K562 (cell line): ENCODE results near the gene POMGNT2. TPM values are rescaled to one million over a fixed set of nuclear protein-coding genes. Genes with fewer than 3 reads are reported as not detected.

Source experiments
- ATAC-seq: fragments of 200-7000 bp; cut with Tn5 transposase; 3 replicates; pipeline ENCODE4 v1.9.1; 2020; ENCODE audit warnings: moderate library complexity
- BruUV-seq: library from RNA; stranded (reverse); fragments of 400-500 nt; replicated peaks from 2 replicates; lab custom pipeline; 2021; lab: Mats Ljungman, UMichigan
- CTCF ChIA-PET: fragments of 300-600 bp; formaldehyde crosslinking; extraction: SDS; loops from one replicate; lab custom pipeline; 2021; ENCODE audit warnings: low intra/inter-chr PET ratio; lab: Yijun Ruan, JAX
- POLR2A ChIA-PET: fragments of 300-600, 350-650 bp; sonication (Branson Sonifier 250); formaldehyde crosslinking; extraction: SDS; loops from one replicate; lab custom pipeline; 2021; ENCODE audit warnings: antibody characterized with exemption, inconsistent platforms; lab: Yijun Ruan, JAX
- DNase-seq, 4 experiments: peaks; one replicate each; pipeline versions ENCODE4 v3.0.0 to v3.0.0-alpha.2; 2011 to 2018; ENCODE audit warnings: low spot score in 3 of 4, mixed read lengths in 3 of 4; ENCODE audit errors: extremely low read depth in 1 of 4
- FAIRE-seq: peaks from 2 replicates; lab custom pipeline; 2011; peaks lifted over from hg19 to GRCh38; lab: Jason Lieb, UNC
- H2AFZ ChIP-seq: 2 replicates; pipeline ENCODE4 v1.6.0; 2011; ENCODE audit warnings: low read depth, low read length, control low read depth, inconsistent platforms
- H3K27ac ChIP-seq: fragments of 200-600 bp; 3 replicates; pipeline ENCODE4 v1.8.0; 2011; ENCODE audit warnings: low read depth, mild to moderate bottlenecking, control low read depth, inconsistent platforms, low read length, moderate library complexity, mixed read lengths; ENCODE audit errors: extremely low read depth
- H3K27me3 ChIP-seq, 2 experiments: fragments of 300-600 bp in 1 of 2; 2 replicates in 1 of 2; 3 replicates in 1 of 2; pipeline versions ENCODE4 v1.6.0 to v1.8.0; 2011; ENCODE audit warnings: inconsistent platforms in 2 of 2, low read length in 2 of 2, mild to moderate bottlenecking in 1 of 2, mixed read lengths in 1 of 2, moderate library complexity in 1 of 2; ENCODE audit not compliant: control insufficient read depth in 2 of 2, insufficient read depth in 2 of 2
- H3K36me3 ChIP-seq: fragments of 300-600 bp; 3 replicates; pipeline ENCODE4 v1.8.0; 2011; ENCODE audit warnings: mild to moderate bottlenecking, low read length, inconsistent platforms; ENCODE audit not compliant: control insufficient read depth, insufficient read depth
- H3K4me1 ChIP-seq, 2 experiments: fragments of 200-600 bp in 1 of 2; replicated peaks in 1 of 2; 2 replicates in 1 of 2; 3 replicates in 1 of 2; pipeline versions ENCODE4 v1.5.1 to v1.8.0; 2011; ENCODE audit warnings: inconsistent platforms in 2 of 2, low read length in 2 of 2, mild to moderate bottlenecking in 1 of 2, mixed read lengths in 1 of 2, moderate library complexity in 1 of 2; ENCODE audit not compliant: control insufficient read depth in 2 of 2, insufficient read depth in 2 of 2
- H3K4me2 ChIP-seq: 2 replicates; pipeline ENCODE4 v1.6.1; 2011; ENCODE audit warnings: low read length, control low read depth, inconsistent platforms, mixed read lengths; ENCODE audit not compliant: insufficient read depth
- H3K4me3 ChIP-seq: fragments of 200-600 bp; sonication (generic), shearing (Covaris generic); 2 replicates; pipeline ENCODE4 v1.5.1; 2016; ENCODE audit warnings: control low read depth, inconsistent platforms
- H3K79me2 ChIP-seq: fragments of 200-600 bp; 3 replicates; pipeline ENCODE4 v1.8.0; 2011; ENCODE audit warnings: low read length, inconsistent platforms; ENCODE audit not compliant: control insufficient read depth, insufficient read depth
- H3K9ac ChIP-seq, 2 experiments: 2 replicates each; pipeline versions ENCODE4 v1.6.0 to v1.6.1; 2011; ENCODE audit warnings: low read depth in 2 of 2, low read length in 2 of 2, control low read depth in 1 of 2, inconsistent platforms in 1 of 2, mild to moderate bottlenecking in 1 of 2, mixed read lengths in 1 of 2; ENCODE audit not compliant: insufficient read depth in 1 of 2
- H3K9me1 ChIP-seq: one replicate; pipeline ENCODE4 v1.6.0; 2011; ENCODE audit warnings: inconsistent platforms, mild to moderate bottlenecking, low read length, moderate library complexity; ENCODE audit not compliant: control insufficient read depth, insufficient read depth
- H3K9me3 ChIP-seq: replicated peaks from 2 replicates; pipeline ENCODE4 v1.5.1; 2011; ENCODE audit warnings: low read depth, low read length, inconsistent platforms; ENCODE audit not compliant: control insufficient read depth, insufficient read depth
- H4K20me1 ChIP-seq: replicated peaks from 2 replicates; pipeline ENCODE4 v1.6.1; 2011; ENCODE audit warnings: low read length, inconsistent platforms, mixed read lengths; ENCODE audit not compliant: control insufficient read depth, insufficient read depth
- CBFA2T3 ChIP-seq: fragments of 450-650 bp; IDR thresholded peaks from 2 replicates; pipeline ENCODE4 v1.6.1; 2017
- COPS2 ChIP-seq: fragments of 450-650 bp; conservative IDR thresholded peaks from 2 replicates; pipeline ENCODE4 v1.6.1; 2016; ENCODE audit warnings: mild to moderate bottlenecking, moderate library complexity
- EHMT2 ChIP-seq: fragments of 450-650 bp; IDR thresholded peaks from 2 replicates; pipeline ENCODE4 v1.6.1; 2018; ENCODE audit warnings: antibody characterized with exemption
- HDAC3 ChIP-seq: fragments of 450-650 bp; IDR thresholded peaks from 2 replicates; pipeline ENCODE4 v1.6.1; 2018; ENCODE audit warnings: borderline replicate concordance, mild to moderate bottlenecking, moderate library complexity; ENCODE audit not compliant: partially characterized antibody
- HDAC8 ChIP-seq: fragments of 450-650 bp; IDR thresholded peaks from 2 replicates; pipeline ENCODE4 v1.6.1; 2016; ENCODE audit warnings: mild to moderate bottlenecking, missing genetic modification characterization, moderate library complexity, missing compliant biosample characterization
- MTA1 ChIP-seq: fragments of 450-650 bp; IDR thresholded peaks from 2 replicates; pipeline ENCODE4 v1.6.1; 2017; ENCODE audit warnings: borderline replicate concordance
- MYNN ChIP-seq, 2 experiments: sonication (generic); formaldehyde crosslinking in 1 of 2; IDR thresholded peaks; 2 replicates each; pipeline versions ENCODE4 v1.5.0 to v1.6.1; 2016 to 2020; ENCODE audit warnings: antibody characterized with exemption in 1 of 2, missing genetic modification reagents in 1 of 2
- NBN ChIP-seq: fragments of 450-650 bp; IDR thresholded peaks from 2 replicates; pipeline ENCODE4 v1.6.1; 2016; ENCODE audit warnings: low read depth, mild to moderate bottlenecking
- PHB2 ChIP-seq: fragments of 450-650 bp; IDR thresholded peaks from 2 replicates; pipeline ENCODE4 v1.6.1; 2017; ENCODE audit warnings: low read depth
- STAT5A ChIP-seq: IDR thresholded peaks from 2 replicates; pipeline ENCODE4 v1.6.1; 2012; ENCODE audit warnings: low read length, inconsistent platforms, borderline replicate concordance
- TBP ChIP-seq: optimal IDR thresholded peaks from 2 replicates; pipeline ENCODE3; 2011; ENCODE audit warnings: low read depth, low read length, improper control_type of control experiment
- TEAD1 ChIP-seq, 2 experiments: fragments of 450-650 bp in 1 of 2; sonication (generic) in 1 of 2; formaldehyde crosslinking; IDR thresholded peaks; 2 replicates each; pipeline versions ENCODE4 v1.4.0 to v1.8.0; 2020 to 2022; ENCODE audit warnings: mild to moderate bottlenecking in 2 of 2, missing genetic modification reagents in 1 of 2
- ZFP1 ChIP-seq: fragments of 450-650 bp; formaldehyde crosslinking; IDR thresholded peaks from 2 replicates; pipeline ENCODE4 v1.4.0; 2020; ENCODE audit warnings: mild to moderate bottlenecking, mixed read lengths
- ZFP30 ChIP-seq: fragments of 250-450 bp; sonication (Bioruptor Pico); IDR thresholded peaks from 2 replicates; pipeline ENCODE4 v1.8.0; 2022; ENCODE audit warnings: moderate library complexity, mild to moderate bottlenecking, inconsistent platforms, borderline replicate concordance
- ZNF175 ChIP-seq: fragments of 200-800 bp; sonication (Bioruptor generic); IDR thresholded peaks from 2 replicates; pipeline ENCODE4 v1.6.1; 2016; ENCODE audit warnings: low read depth, mild to moderate bottlenecking, missing genetic modification characterization, missing compliant biosample characterization
- ZNF589 ChIP-seq: fragments of 200-800 bp; sonication (Bioruptor generic); IDR thresholded peaks from 2 replicates; pipeline ENCODE4 v1.6.1; 2016; ENCODE audit warnings: low read depth, missing genetic modification characterization, missing compliant biosample characterization
- ZNF644 ChIP-seq: fragments of 200-800 bp; sonication (Bioruptor generic); IDR thresholded peaks from 2 replicates; pipeline ENCODE4 v1.6.1; 2016; ENCODE audit warnings: low read depth, missing genetic modification characterization, missing compliant biosample characterization
- WGBS: fragments of 100-300 bp; shearing (Covaris generic); methylation state at CpG from one replicate; pipeline ENCODE4 v1.1.6; 2016; ENCODE audit warnings: low coverage, mixed read lengths; ENCODE audit not compliant: insufficient coverage; ENCODE audit errors: missing lambda C conversion rate; 5-methylcytosine and 5-hydroxymethylcytosine counted together
- in situ Hi-C: fragments of 300-500 bp; cut with MboI; formaldehyde crosslinking; loops from 4 replicates; pipeline ENCODE4 v1.15.0; 2018; ENCODE audit warnings: inconsistent platforms, mixed read lengths
- intact Hi-C: fragments of 100-400 bp; cut with micrococcal nuclease; formaldehyde crosslinking; loops from 2 replicates; pipeline ENCODE4 v1.14.2; 2022
- polyA plus RNA-seq, 8 experiments: library from polyadenylated mRNA; depleted of rRNA in 4 of 8; stranded (reverse) in 5 of 8; unstranded in 3 of 8; fragments of >200 nt; fragmentation: Nextera tagmentation in 2 of 8; fragmentation: Illumina TruSeq in 1 of 8; extraction: Ambion mirVana in 2 of 8; extraction: Trizol in 1 of 8; gene quantifications; 2 replicates each; pipeline versions ENCODE4 v1.2.1 to v1.2.3, GENCODE V29; 2011 to 2014; ENCODE audit warnings: inconsistent platforms in 1 of 8, missing spikeins in 1 of 8
- total RNA-seq, 7 experiments: library from RNA; depleted of rRNA in 6 of 7; stranded (reverse); fragments of >200 nt in 6 of 7; fragmentation: Illumina TruSeq in 2 of 7; extraction: Trizol in 2 of 7; gene quantifications; 2 replicates each; pipeline versions ENCODE4 v1.2.1 to v1.2.3, GENCODE V29; 2011 to 2021; ENCODE audit warnings: low replicate concordance in 1 of 7
- TF ChIP-seq, protein P1 (sequence below): fragments of 250-450 bp; sonication (Bioruptor Pico); IDR thresholded peaks from 2 replicates; pipeline ENCODE4 v1.6.1; 2021; ENCODE audit warnings: mild to moderate bottlenecking
- TF ChIP-seq, protein P2 (sequence below): sonication (generic); formaldehyde crosslinking; IDR thresholded peaks from 2 replicates; pipeline ENCODE4 v1.8.1; 2023; ENCODE audit warnings: mild to moderate bottlenecking, missing genetic modification reagents

POMGNT2 gene
- total and polyA plus RNA-seq, 9 of the 15 experiments (the other 6 are each of a cell fraction or from before 2014, with no cell fraction given), result 0.65 to 14.1 (median 10.3) TPM

DNA sequence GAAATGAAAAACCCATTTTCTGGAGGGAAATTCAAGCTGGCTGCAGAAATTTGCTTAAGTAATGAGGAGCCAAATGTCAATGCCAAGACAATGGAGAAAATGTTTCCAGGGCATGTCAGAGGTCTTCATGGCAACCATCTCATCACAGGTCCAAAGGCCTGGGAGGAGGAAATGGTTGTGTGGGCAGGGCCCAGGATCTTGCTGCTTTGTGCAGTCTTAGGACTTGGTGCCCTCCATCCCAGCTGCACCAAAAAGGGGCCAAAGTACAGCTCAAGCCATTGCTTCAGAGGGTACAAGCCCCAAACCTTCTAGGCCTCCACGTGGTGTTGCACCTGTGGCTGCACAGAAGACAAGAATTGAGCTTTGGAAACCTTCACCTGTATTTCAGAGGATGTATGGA is 59.3 kb downstream of the POMGNT2 start:
- peaks cover 0 to 16% of the 10 kb centered on the region in 2 experiments; a peak in 3 of 5 replicates for H3K27me3 ChIP-seq
- H3K4me1 ChIP-seq, result no peaks in the 10 kb centered on the region
- intact Hi-C loops, result no loop called here
- no peak overlapping the region for H3K27ac ChIP-seq
- H3K9ac ChIP-seq, result no peak overlapping the region
- H3K9me3 ChIP-seq, result no peaks in the 10 kb centered on the region
- H3K4me3 ChIP-seq, result no peak overlapping the region
- no peaks in the 10 kb centered on the region for H4K20me1 ChIP-seq
- DNase-seq (no peak), ATAC-seq (no peak), FAIRE-seq (no peak)
- no peaks in the 10 kb centered on the region for H3K9me1 ChIP-seq
- in situ Hi-C loops, result no loop called here
- H2AFZ ChIP-seq, result no peak overlapping the region
- no peaks in the 10 kb centered on the region for H3K79me2 ChIP-seq
- no TSS peak for BruUV-seq
- no peak overlapping the region for H3K4me2 ChIP-seq
- WGBS, result 0% methylated on average over 1 of the region's 1 CpG
- CTCF ChIA-PET, result no interaction called here
- POLR2A ChIA-PET, result interaction anchor here (0.6 kb wide), 1 partner anchor 823 kb away, joined by 3 read pairs; no protein-coding TSS in a partner anchor
- no peaks in the 10 kb centered on the region for H3K36me3 ChIP-seq
- TF ChIP-seq ZNF175 (CRISPR knock-in tag) (no peak), HDAC8 (tag) (no peak), ZNF644 (tag) (no peak), NBN (no peak), HDAC3 (no peak), COPS2 (no peak), ZFP1 (CRISPR knock-in tag) (no peak), ZNF589 (CRISPR knock-in tag) (no peak), CBFA2T3 (no peak), EHMT2 (no peak), PHB2 (no peak), ZFP30 (CRISPR knock-in tag) (no peak), MTA1 (no peak), MYNN (IDR thresholded peaks at IDR 0.05) (no peak), MYNN (CRISPR knock-in tag; IDR thresholded peaks at IDR 0.05) (no peak), TEAD1 (CRISPR knock-in tag; IDR thresholded peaks at IDR 0.05) (no peak), STAT5A (no peak), TBP (no peak)
- TF ChIP-seq, protein P1, sequence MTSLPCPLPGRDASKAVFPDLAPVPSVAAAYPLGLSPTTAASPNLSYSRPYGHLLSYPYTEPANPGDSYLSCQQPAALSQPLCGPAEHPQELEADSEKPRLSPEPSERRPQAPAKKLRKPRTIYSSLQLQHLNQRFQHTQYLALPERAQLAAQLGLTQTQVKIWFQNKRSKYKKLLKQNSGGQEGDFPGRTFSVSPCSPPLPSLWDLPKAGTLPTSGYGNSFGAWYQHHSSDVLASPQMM (CRISPR knock-in tag), result no peak
- TF ChIP-seq, protein P2, sequence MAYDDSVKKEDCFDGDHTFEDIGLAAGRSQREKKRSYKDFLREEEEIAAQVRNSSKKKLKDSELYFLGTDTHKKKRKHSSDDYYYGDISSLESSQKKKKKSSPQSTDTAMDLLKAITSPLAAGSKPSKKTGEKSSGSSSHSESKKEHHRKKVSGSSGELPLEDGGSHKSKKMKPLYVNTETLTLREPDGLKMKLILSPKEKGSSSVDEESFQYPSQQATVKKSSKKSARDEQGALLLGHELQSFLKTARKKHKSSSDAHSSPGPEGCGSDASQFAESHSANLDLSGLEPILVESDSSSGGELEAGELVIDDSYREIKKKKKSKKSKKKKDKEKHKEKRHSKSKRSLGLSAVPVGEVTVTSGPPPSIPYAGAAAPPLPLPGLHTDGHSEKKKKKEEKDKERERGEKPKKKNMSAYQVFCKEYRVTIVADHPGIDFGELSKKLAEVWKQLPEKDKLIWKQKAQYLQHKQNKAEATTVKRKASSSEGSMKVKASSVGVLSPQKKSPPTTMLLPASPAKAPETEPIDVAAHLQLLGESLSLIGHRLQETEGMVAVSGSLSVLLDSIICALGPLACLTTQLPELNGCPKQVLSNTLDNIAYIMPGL (CRISPR knock-in tag), result no peak
